HG03159 (cell line): ENCODE data around the gene DNM3.
A peak's percentile ranks its signal among the peaks of the same experiment; 100 is the strongest.

ENCODE experiments used
- ATAC-seq: cut with Tn5 transposase; IDR thresholded peaks from one replicate; pipeline ENCODE4 v1.9.1; 2021; ENCODE audit warnings: mild to moderate bottlenecking, moderate library complexity; ENCODE audit not compliant: unreplicated experiment

The DNM3 gene

DNA sequence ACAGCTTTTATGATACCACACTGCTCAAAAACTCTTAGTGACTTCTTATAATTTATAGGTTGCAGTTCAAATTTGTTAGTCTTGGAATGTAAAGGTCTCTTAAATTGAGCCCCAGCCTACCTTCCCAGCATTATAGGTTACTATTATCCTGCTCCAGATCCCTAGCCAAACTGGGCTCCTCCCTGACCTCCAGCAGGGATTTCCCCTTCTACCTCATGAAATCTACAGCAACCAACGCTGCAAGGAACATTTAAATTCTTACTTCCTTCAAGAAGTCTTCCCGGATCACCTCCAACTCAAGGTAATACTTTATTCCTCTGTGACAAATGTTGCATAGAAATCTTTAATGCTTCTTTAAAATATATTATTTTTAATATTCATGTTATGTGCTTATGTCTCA, 324.1 kb downstream of the DNM3 start:
- no peak for ATAC-seq

DNA sequence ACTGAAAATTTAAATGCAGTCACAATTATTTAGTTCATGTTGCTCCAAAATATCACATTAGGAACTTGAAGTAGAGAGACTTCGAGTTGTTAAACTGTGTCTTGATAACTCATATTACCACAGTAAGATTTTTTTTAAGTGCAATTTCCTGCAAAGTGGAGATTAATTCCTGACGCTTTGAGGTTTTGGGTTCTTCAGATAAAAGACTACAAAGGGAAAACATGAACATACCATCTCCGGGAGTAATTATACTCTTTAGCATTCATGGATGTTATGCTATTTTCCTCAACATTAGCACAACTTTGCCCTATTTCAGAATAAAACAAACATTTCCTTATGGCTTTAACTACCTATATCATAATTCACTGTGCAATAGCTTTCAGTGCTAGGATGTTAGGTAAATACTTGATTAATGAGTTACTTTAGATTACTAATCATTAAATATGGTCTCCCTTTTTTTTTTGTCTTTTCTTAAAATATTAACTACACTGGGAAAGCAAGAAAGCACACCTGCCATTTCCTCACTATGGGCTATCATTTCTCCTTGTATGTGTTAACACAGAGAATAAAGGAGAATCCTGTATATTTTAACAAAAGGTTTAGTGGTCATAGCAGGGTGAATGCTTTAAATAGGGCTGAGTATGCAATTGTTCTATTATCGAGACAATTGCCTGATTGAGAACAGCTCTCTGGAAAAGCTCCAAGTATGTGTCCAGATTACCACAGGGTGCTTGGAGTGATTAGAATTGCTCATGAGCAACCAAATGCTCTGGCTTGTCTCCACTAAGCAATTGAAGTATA, 326.7 kb downstream of the DNM3 start:
- no peak for ATAC-seq

DNA sequence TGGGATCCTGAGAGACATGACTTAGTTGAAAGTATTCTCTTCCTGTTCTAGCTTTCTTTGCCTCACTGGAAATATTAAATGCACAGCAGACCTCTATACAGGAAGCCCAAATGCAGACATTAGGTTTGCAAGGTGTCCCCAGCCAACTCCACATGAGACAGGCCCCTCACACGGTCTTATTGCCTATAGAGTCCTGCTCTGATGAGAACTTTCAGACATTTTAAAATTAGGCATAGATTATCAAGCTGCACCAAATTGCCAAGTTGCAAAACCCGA, 327.2 kb downstream of the DNM3 start:
- no peak for ATAC-seq

DNA sequence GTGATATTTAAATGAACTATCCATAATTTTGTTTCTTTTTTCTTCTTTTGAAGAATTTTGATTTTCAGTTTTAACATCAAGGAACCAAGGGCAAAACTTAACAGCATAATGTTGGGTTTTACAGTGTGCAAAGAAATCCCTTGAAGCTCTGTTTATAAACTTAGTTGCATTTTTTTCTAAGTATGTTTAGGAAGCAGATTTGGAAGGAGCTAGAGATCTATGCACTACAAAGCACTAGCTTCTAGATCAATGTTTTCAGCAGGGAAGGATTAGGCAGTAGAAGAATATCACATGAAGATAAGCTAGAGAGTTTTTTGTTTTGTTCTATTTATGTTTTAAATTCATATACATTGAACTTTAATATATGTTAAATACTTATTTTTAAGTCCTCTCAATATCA, 328.5 kb downstream of the DNM3 start:
- no peak for ATAC-seq

GRCh38 chr1:172172352-172172831, 331.1 kb downstream of the DNM3 start:
- ATAC-seq = no peak

- no peak for ATAC-seq
Measured at GRCh38 chr1:172176206-172176605, 334.9 kb downstream of the DNM3 start.

DNA sequence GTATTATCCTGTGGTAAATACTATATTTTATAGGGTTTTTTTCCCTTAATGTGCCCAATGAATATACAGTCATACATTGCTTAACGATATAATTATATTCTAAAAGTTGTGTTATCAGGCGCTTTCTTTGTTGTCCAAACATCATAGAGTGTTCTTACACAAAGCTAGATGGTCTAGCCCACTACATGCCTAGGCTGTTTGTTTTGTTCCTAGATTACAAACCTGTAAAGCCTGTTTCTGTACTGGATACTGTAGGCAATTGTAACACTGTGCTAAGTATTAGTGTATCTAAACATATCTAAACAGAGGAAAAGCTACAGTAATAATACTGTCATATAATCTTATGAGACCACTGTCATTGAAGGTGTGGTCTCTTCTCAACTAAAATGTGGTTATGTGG, 336.6 kb downstream of the DNM3 start:
- ATAC-seq = no peak

DNA sequence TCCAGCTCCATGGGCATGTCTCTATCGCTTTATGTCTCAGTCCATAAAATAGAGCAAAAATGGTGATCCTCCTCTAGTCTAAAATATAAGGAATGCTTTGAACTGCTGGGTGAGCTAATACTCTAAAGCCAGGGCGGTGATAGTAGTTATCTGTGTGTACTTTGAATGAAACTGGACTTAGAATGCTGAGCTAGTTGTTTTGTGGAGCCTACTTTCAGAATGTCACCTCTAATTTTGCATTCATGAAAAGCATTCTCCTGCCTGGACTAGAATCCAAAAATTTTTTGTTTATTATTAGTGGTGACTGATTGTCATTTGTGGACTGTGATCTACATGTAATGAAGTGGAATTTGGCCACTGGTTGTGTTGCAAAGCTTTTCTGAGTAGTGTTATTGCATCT, 337.6 kb downstream of the DNM3 start:
- ATAC-seq = no peak

GRCh38 chr1:172179918-172180317, 338.6 kb downstream of the DNM3 start:
- no peak for ATAC-seq

DNA sequence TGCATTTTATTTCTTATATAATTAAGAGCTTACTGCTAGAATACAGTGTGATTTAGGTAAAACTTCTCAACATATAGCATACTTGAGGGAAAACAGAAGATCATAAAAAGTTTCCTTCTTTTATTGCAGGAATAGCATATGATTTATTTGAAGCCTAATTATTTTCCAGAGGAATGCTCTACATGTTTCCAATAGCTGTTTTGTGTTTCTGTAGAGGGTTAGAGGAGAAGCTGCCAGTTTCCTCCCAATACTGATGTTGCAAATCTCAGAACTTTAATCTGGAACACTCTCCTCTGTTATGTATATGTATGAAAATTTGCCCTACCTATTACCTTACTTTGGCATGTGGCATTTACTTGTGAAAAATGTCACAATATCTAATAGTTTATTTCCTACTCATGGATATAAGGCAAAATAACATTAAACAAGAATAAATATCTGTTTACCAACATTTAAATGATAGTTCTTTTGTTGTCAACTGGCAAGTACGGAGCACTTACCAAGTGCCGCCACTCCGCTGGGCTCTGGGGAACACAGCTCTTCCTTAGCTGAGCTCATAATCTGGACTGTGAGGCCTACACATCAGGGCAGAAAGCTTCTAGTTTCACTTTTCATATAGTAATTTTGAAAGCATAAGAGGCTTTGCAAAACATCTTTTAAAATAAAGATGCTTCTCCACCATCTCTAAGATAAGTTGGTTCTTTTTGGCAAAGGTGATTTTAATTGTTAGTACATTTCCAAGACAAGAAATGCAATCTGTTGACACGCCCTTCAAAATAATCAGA, 339.4 kb downstream of the DNM3 start:
- peak; percentile 53 for ATAC-seq

GRCh38 chr1:172184506-172185191, 343.4 kb downstream of the DNM3 start:
- ATAC-seq = no peak

DNA sequence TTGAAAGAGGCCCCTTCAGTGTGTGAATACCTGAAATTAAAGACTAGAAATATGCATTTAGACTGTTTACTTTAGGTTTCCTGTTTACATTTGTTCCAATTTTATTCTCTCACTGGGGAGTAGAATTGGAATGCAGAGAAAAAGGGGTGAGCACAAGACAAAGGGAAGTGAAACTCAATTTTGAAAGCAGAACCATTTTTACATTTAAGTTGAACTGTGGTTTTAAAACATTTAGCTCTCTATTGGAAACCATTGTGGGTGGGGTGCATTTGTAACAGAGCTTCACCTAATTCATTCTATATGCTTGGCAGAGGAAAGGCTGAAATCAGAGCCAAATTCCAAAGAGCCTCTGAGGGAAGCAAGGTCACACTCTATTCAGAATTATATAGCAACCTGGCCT, 343.9 kb downstream of the DNM3 start:
- peak; percentile 64 for ATAC-seq

- ATAC-seq = no peak
Measured at GRCh38 chr1:172185996-172186395, 344.7 kb downstream of the DNM3 start.

GRCh38 chr1:172201572-172201971, 360.3 kb downstream of the DNM3 start:
- no peak for ATAC-seq

GRCh38 chr1:172203135-172203823, 362.0 kb downstream of the DNM3 start:
- no peak for ATAC-seq

GRCh38 chr1:172203902-172204301, 362.6 kb downstream of the DNM3 start:
- ATAC-seq = no peak

DNA sequence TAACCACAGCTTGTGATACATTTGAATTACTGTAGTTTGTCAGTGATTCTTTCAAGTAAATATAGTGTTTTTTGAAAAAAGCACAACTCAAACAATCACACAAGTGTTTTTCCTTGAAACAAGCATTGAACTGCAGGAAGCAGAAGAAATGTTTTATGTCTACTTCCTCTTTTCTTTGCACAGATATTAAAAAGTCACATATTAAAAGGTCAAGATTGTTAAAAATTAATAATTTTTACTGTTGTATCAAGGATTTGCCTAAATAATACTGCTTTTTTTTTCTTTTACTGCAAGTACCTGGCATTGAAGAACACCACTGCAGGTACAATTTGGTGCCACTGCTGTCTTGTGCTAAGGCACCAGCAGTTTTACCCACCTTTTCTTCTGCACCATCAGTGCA, 365.0 kb downstream of the DNM3 start:
- no peak for ATAC-seq

- no peak for ATAC-seq
Measured at GRCh38 chr1:172208635-172209034, 367.3 kb downstream of the DNM3 start.

GRCh38 chr1:172211221-172211620, 369.9 kb downstream of the DNM3 start:
- no peak for ATAC-seq

GRCh38 chr1:172212124-172212523, 370.8 kb downstream of the DNM3 start:
- ATAC-seq = no peak

DNA sequence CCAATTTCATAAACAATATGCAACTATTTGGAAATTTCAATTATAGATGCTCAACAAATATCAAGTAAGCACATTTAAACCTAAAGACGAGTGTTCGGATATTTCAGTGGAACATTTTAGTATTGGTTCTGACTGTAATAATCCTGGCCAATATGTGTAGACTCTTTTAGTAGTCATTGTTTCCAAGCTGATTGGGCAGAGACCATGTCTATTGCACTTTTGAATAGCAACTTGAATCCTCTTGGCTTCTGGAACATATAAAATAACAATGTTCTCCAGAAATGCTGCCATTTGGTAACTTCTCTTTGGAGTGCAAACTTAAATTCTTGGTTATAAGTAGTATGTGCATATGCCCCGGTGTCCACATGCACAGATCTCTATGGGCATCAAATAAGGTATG, 373.7 kb downstream of the DNM3 start:
- no peak for ATAC-seq
